ENCODE results near the gene ZNF513.
"Not testable (repeated sequence)": the region's sequence is repeated elsewhere in the genome, so short reads cannot be mapped to it uniquely, and the experiment has no call there.

ZNF513 gene, protein sequence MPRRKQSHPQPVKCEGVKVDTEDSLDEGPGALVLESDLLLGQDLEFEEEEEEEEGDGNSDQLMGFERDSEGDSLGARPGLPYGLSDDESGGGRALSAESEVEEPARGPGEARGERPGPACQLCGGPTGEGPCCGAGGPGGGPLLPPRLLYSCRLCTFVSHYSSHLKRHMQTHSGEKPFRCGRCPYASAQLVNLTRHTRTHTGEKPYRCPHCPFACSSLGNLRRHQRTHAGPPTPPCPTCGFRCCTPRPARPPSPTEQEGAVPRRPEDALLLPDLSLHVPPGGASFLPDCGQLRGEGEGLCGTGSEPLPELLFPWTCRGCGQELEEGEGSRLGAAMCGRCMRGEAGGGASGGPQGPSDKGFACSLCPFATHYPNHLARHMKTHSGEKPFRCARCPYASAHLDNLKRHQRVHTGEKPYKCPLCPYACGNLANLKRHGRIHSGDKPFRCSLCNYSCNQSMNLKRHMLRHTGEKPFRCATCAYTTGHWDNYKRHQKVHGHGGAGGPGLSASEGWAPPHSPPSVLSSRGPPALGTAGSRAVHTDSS

DNA sequence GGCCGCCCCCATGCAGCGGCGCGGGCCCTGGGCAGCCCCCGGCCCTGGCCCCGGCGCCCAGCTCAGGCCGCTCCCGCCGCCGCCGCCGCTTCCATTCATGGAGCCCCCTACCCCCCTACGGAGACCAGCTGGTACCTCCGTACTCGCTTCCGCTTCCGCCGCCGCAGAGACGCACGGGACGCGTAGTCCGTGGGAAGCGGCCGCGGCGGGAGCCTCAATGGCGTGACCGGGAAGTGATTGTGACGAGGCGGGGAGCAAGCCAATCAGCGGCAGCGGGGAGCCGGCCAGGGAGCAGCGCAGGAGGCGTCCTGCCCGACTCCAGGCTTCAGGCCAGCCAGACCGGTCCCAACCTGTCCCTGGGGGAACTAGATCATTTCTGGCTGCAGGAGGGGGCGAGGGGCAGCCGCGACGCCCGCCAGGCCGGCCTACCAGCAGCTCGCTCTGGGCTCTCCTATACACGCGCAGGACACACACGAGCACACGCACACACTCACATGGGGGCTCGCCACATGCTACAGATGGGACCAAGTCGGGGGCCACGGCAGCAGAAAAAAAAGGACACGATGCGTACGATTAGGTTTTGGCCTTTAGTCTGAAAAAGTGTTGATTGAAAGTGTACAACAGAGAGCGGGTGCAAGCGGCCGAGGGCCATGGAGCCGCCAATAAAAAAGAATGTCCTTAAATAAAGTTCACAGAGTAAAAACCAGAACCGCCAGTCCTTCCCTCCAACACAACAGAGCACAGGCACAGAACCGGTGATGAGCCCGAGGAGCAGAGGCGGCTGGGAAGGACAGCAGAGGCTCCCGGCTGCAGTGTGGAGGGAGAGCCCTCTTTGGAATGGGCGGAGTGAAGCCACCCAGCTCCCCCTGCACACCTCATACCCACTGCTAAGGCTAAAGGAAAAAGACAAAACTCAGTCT is at the start of gene ZNF513:
ZNF513 (minus strand) TSS at position 109 of the 920 bp plus-strand sequence. CDS start 208 bp downstream, outside the sequence.
- DNase-seq = peak; percentile 96 to 97

DNA sequence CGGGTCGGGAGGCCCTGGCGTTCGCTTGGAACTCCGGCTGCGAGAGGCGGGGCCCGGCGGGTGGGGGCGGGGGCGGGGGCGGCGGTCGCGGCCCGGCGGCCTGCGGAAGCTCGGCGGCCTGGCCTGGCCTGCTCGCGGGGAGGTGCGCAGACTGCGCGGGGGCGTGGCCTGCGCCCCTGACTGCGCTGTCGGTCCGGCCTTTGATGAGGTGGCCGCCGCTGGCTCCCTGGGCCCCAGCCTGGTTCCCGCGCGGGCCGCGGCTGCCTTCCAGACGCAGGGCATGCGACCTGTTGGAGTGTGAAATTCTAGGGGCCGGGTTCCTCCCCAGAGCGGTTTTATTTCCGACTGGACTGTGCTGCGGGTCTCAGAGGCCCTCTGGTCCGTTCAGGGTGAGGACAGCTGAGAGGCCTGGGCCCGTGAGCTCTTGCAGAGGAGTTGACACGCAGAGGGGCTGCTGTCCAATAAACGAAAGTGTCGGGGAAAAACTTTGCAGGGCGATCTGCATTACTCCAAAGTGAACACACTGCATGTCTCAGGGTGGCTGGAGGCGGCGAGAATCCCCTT is 48.5 kb upstream of the ZNF513 start:
- DNase-seq = peak; percentile 52 to 82

DNA sequence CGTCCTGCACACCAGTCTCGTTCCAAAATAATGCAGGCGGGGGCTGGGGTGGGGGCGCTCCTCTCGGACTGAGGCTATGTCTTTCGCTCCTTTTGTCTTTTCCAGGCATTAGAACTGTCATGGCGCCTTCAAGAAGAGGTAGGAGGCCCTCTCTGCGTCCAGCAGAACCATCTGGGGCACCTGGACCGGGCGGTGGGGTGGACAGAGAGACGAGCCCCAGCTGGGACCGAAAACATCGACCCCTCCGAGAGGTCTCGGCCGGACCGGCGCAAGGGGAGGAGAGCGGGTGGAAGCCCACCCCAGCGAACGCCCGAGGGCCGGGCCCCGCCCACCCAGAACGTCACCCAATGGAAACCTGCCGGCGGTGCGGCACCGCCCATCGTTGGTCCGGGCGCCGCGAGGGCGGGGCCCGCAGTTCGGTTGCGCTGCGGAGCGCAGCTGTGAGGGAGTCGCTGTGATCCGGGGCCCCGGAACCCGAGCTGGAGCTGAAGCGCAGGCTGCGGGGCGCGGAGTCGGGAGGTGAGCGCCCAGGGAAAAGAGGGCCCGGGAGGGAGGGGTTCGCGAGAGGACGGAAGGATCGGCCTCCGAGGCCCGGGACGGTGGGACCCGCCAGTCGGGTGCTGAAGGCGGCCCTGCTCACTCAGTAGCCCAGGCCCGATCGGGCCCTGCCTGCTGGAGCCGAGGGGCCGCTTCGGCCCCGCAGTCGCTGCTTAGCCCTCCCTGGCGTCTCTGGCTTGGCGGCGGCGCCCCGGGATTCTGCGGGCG is 47.9 kb upstream of the ZNF513 start, which contains the start of gene NRBP1:
NRBP1 (plus strand) TSS at position 419 of the 765 bp plus-strand sequence. CDS start 4,643 bp downstream, outside the sequence.
- DNase-seq = peak; percentile 86 to 92

DNA sequence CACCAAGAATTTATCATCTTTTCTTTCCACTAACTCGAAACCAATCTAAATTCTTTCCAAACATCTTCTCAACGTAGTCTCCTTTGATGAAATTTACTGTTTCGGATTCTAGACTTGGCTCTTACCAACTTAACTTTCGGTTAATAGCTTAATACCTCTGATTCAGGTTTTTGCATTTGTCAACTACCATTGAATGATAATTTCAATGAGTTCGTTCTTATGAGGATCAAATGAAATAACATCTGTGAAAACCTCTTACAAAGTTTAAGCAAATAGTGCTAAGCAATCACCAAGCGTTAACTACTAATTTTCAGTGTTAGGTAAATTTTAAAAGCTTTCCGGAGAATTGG is 47.3 kb upstream of the ZNF513 start:
- no peak for DNase-seq

DNA sequence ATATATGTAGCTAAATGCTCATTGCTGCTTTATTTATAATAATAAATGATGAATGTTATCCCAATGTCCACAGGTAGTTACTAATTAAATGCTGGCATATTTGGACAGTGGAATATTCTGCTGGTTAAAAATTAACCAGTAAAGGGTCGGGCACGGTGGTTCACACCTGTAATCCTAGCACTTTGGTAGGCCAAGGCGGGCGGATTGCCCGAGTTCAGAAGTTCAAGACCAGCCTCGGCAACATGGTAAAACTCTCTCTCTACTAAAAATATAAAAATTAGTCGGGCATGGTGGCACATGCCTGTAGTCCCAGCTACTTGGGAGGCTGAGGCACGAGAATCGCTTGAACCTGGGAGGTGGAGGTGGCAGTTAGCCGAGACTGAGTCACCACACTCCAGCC is 44.5 kb upstream of the ZNF513 start:
- not testable (repeated sequence) for DNase-seq

DNA sequence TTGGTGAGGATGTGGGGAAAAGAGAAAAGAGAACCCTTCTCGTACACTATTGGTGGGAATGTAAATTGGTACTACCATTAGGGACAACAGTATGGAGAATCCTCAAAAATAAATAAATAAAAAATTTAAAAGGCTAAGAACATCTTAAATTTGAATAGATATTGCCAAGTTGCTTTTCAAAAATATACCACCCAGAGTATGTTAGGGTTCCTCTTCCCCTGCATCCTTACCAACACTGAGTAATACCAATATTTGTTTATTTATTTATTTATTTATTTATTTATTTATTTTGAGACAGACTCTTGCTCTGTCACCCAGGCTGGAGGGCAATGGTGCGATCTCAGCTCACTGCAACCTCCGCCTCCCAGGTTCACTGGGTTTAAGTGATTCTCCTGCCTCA is 42.4 kb upstream of the ZNF513 start:
- DNase-seq = no peak

DNA sequence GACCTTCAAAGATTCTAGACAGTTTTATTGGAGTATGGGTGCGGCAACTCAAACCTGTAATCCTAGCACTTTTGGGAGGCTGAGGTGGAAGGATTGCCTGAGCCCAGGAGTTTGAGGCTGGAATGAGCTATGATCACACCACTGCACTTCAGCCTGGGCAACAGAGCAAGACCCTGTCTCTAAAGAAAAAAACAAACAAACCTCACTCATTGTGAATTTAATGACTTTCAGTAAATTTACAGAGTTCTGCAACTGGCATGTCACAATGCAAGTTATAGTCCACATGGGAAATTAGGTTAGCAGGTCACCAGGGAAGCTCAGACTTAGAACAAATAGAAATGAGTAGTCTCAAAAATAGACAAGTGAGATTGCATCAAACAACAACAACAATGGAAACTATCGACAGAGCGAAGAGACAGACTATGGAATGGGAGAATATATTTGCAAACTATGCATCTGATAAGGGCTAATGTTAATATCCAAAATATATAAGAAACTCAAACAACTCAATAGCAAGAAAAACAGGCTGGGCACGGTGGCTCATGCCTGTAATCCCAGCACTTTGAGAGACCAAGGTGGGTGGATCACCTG is 41.2 kb upstream of the ZNF513 start:
- DNase-seq = no peak

DNA sequence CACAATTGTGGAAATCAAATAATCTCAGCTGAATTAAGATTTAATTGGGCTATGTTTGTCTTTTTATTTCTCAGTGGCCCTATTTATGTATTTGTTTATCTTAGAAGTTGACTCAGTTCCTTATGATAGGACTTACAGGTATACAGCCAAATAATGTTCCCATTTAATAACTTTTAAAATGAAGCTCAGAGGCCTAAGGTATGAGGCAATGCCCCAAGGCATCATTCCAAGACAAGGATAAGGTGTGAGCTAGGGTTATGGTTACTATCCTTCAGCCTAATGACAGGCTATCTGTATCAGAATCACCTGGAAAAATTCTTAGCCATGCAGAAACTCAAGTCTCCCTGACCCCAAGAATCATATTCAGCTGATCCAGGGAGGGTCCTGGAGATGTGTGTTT is 40.5 kb upstream of the ZNF513 start:
- DNase-seq = no peak

DNA sequence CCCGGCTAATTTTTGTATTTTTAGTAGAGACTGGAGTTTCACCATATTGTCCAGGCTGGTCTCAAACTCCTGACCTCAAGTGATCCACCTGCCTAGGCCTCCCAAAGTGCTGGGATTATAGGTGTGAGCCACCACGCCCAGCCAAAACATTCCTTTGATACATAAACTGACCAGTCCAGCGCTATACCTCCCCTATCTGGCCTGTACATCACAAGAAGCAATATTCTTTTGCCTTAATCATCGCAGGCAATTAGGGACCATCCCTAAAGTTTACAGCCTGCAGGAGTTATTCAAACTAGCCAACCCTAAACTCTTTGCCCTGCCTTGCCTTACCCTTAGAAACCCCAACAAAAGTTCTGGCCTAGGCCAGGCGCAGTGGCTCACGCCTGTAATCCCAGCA is 35.6 kb upstream of the ZNF513 start:
- no peak for DNase-seq

DNA sequence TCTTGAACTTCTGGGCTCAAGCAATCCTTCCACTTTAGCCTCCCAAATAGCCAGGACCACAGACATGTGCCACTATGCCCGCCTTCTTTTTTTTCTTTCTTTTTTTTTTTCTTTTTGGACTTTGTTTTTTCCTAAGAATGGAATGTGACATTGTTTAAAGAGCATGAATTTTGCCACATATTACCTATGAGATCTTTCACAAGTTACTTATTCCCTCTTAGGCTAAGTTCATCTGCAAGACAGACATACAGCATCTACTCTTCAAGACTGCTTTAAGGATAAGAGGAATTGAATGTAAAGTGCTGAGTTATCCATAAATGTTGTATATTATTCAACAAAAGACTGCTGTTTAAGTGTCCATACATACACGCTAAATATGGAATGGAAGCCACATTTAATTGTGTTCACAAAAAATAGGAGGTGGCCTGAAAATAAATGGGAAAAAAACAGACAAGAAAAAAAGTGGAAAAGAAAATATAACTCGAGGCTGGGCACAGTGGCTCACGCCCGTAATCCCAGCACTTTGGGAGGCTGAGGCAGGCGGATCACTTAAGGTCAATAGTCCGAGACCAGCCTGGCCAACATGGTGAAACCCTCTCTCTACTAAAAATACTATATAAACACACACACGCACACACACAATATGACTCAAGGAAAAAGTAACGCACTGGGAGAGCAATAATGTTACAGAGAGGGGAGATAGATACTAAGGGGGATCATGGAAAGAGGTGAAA is 32.1 kb upstream of the ZNF513 start:
- no peak for DNase-seq

DNA sequence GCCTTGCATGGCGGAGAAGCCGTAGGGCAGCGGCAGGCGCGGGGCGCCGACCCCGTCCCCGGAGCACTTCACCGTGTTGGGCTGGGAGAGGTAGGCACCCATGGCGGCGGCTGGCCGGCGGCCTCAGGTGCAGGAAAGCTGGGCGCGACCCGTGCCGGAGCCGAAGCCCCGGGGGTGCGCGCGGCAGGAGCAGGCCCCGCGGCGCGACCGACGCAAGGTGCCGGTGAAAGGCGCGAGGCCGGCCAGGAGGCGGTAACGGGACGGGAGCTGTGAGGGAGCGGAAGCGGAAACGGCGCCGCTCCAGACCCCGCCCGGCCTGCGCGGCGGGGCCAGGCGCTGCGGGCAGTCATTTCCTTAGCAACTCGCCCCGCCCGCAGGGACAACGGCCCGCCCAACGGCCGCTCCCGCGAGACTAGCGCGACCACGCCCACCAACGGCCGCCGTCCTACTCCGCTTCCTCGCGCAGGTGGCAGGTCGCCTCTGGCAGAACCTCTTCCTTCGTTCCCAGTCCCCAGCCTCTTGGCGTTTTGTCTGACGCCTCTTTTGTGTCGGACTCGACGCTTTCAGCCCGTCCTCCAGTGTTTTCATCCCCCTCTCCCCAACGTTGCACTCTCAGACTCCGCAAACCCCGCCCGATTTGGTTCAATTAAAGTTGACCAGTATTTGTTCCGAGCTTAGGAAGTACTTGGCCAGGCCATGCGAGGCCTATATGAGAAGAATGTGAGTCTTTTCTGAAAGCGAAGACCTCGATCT is 29.0 kb upstream of the ZNF513 start, which contains the start of gene PPM1G:
PPM1G (minus strand) TSS at position 271 of the 753 bp plus-strand sequence; CDS start at position 102, 169 bp downstream.
- peak; percentile 92 to 93 for DNase-seq

DNA sequence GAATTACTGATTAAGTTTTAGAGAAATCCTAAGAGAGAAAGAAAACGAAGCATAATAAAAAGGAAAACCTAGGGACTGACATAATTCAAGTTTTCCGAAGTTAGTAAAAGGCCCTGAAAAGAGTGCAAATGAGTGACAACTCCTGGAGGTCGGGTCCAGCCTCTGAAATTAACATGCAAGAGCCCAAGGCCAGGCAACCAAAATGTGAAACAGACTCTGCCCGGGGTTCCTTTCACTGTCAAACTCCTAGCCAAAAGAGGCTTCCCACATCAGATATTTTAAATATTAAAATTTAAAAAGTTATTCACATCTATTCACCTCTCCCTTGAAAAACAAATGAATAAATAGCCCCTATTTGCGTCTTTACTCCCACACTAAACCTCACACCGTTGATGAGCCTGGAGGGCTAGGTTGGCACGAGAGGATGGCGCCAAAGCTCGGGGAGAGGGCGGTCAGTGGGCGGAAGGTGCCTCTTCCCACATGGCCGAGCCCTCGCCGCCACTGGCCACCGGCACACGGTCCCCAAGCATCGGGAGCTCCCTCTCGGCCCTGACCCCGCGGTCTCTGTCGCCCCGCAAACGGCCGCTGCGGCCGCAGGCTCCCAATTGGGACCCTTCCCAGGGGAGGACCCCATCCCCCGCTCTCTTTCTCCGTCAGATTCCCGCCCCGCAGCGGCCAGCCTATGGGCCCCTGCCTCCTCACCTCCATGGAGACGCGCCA is 28.2 kb upstream of the ZNF513 start:
- DNase-seq = no peak

DNA sequence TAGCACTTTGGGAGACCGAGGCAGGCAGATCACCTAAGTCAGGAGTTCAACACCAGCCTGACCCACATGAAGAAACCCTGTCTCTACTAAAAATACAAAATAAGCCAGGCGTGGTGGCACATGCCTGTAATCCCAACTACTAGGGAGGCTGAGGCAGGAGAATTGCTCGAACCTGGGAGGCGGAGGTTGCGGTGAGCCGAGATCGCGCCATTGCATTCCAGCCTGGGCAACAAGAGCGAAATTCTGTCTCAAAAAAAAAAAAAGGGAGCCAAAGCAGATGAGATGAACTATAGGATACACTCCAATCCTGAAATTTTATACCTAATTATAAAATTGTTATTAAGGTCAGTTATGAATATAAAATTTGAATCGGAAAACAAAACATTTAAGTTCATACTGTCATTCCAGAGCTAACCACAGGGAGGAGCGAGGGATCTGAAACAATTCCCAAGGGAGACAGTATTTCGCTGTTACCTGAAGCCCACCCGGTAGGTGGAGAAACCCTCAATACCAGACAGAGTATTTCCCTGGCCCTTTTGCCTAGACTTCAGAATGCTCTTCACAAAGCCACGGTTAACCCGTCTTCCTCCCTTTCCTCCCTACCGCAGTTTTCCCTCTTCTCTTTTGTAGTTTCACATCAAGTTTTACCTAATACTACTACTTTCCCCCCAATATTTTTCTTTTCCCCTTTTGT is 27.4 kb upstream of the ZNF513 start:
- DNase-seq = peak in 1 of 2 donors; percentile 31

DNA sequence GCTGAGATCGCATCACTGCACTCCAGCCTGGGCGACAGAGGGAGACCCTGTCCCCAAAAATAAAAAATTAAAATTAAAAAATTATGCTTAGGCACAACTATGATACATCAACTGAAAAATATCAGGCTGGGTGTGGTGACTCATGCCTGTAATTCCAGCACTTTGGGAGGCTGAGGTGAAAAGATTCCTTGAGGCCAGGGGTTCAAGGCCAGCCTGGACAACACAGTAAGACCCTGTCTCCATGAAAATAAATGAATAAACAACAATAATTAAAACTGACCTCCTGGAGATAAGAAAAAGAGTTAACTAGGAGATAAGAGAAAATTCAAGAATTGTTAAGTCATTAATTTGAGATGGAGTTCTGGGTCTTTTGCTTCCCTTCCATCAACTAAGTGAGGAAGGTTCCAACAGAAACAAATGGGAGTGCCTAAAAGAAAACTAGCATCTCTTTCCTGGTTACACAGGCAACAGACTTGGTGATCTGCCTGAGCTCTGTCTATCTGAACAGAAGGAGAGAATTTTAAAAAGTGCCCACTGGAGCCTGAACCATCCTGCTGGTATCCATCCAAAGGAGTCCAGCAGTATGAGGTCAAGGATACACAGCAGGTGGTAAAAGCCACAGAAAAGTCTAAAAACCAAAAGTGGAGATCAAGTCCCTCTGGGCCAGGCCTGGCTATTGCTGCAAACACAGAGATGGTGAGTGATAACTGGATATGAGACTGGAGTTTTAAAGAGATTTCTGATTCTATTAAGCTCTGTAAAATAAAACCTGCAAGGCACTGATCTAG is 20.0 kb upstream of the ZNF513 start:
- DNase-seq = no peak

DNA sequence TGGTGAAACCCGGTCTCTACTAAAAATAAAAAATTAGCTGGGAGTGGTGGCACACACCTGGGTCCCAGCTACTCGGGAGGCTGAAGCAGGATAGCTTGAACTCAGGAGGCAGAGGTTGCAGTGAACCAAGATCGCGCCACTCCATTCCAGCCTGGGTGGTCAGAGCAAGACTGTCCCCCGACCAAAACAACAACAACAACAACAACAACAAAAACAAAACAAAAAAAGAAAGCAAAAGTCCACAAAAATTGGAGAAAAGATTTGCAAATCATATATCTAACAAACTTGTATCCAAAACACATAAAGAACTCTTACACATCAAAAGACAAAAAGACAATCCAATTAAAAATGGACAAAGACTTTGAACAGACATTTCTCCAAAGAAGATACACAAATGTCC is 18.4 kb upstream of the ZNF513 start:
- no peak for DNase-seq

DNA sequence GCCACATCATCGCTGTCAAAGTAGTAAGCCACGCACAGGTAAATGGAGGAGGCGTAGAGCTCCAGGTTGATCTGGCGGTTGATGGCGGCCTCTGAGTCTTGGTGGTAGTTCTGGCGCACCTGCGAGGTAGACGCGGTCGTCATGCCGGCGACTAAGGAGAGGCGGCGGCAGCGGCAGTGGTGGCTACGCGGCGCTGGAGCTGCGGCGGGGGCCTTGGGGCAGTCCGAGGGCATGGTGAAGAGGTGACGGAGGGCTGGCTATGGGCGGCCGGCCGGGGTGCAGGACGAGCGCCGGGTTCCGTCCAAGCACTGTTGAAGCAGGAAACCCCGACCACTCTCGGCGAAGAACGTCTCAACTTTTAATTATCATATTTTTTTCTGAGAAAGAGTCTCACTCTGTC is 12.7 kb upstream of the ZNF513 start:
- no peak for DNase-seq

DNA sequence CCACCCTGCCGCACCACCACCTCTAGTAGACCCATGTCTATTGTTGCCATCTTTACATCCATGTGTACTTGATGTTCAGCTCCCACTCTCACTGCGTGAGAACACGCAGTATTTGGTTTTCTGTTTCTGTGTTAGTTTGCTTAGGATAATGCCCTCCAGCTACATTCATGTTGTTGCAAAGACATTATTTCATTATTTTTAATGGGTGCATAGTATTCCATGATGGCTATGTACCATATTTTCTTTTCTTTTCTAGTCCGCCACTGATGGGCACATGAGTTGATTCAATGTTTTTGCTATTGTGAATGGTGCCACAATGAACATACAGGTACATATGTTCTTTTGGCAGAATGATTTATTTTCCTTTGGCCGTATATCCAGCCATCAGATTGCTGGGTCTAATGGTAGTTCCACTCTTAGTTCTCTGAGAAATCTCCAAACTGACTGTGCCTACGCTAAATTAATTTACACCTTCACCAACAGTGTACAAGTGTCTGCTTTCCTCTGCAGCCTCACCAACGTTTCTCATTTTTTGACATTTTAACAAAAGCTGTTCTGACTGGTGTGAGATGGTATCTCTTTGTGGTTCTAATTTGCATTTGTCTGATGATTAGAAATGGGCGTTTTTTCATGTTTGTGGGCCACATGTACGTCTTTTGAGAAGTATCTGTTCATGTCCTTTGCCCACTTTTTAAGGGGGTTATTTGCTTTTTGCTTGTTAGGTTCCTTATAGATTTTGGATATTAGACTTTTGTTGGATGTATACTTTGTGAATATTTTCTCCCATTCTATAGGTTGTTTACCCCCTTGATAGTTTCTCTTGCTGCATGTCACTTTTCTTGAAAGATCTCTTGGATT is 10.5 kb upstream of the ZNF513 start:
- DNase-seq = no peak

Measured in hippocampal formation (tissue), 2 donors.